SK-N-SH treated with all-trans-retinoic acid at 6 μM for 48 hours (cell line): ENCODE data around the gene MLLT6.

Experiments
- ATAC-seq: fragments of 200-7000 bp; cut with Tn5 transposase; 3 replicates; pipeline ENCODE4 v1.9.1; 2020; ENCODE audit warnings: mild to moderate bottlenecking, moderate library complexity
- ARNTL ChIP-seq: fragments of 450-650 bp; formaldehyde crosslinking; IDR thresholded peaks from 2 replicates; pipeline ENCODE4 v1.5.0; 2020; ENCODE audit warnings: low read depth, mild to moderate bottlenecking, moderate library complexity, borderline replicate concordance
- BACH2 ChIP-seq: fragments of 250-450 bp; sonication (Bioruptor Pico); IDR thresholded peaks from 2 replicates; pipeline ENCODE4 v1.9.0; 2021; ENCODE audit warnings: mild to moderate bottlenecking, borderline replicate concordance
- CREB5 ChIP-seq: fragments of 250-450 bp; sonication (Bioruptor Pico); IDR thresholded peaks from 2 replicates; pipeline ENCODE4 v1.5.1; 2020; ENCODE audit warnings: low read depth, mild to moderate bottlenecking, moderate library complexity
- CSDC2 ChIP-seq: fragments of 250-450 bp; sonication (Bioruptor Pico); IDR thresholded peaks from 2 replicates; pipeline ENCODE4 v1.5.0; 2020; ENCODE audit warnings: mild to moderate bottlenecking, moderate library complexity
- CSRNP3 ChIP-seq: fragments of 250-450 bp; sonication (Bioruptor Pico); IDR thresholded peaks from 2 replicates; pipeline ENCODE4 v1.5.1; 2021; ENCODE audit warnings: mild to moderate bottlenecking, moderate library complexity
- ESRRG ChIP-seq: fragments of 250-450 bp; sonication (Bioruptor Pico); IDR thresholded peaks from 2 replicates; pipeline ENCODE4 v1.6.1; 2021; ENCODE audit warnings: mild to moderate bottlenecking
- GLIS3 ChIP-seq: fragments of 250-450 bp; sonication (Bioruptor Pico); IDR thresholded peaks from 2 replicates; pipeline ENCODE4 v1.5.0; 2020; ENCODE audit warnings: mild to moderate bottlenecking, moderate library complexity
- ISL1 ChIP-seq: fragments of 250-450 bp; sonication (Bioruptor Pico); IDR thresholded peaks from 2 replicates; pipeline ENCODE4 v2.1.2; 2022; ENCODE audit warnings: mild to moderate bottlenecking, moderate library complexity
- OSR1 ChIP-seq: fragments of 250-450 bp; sonication (Bioruptor Pico); IDR thresholded peaks from 2 replicates; pipeline ENCODE4 v1.8.0; 2022; ENCODE audit warnings: moderate library complexity, mild to moderate bottlenecking, inconsistent platforms
- PATZ1 ChIP-seq: fragments of 250-450 bp; sonication (Bioruptor Pico); IDR thresholded peaks from 2 replicates; pipeline ENCODE4 v1.8.0; 2020; ENCODE audit warnings: mild to moderate bottlenecking, moderate library complexity, borderline replicate concordance
- POU6F1 ChIP-seq: fragments of 250-450 bp; sonication (Bioruptor Pico); IDR thresholded peaks from 2 replicates; pipeline ENCODE4 v1.8.0; 2021; ENCODE audit warnings: low read depth, mild to moderate bottlenecking, moderate library complexity, borderline replicate concordance
- RARB ChIP-seq: fragments of 250-450 bp; sonication (Bioruptor Pico); IDR thresholded peaks from 2 replicates; pipeline ENCODE4 v1.8.0; 2021; ENCODE audit warnings: mild to moderate bottlenecking, moderate library complexity
- SNAI2 ChIP-seq: fragments of 250-450 bp; sonication (Bioruptor Pico); IDR thresholded peaks from 2 replicates; pipeline ENCODE4 v1.5.0; 2020; ENCODE audit warnings: mild to moderate bottlenecking, moderate library complexity
- TCF4 ChIP-seq: fragments of 250-450 bp; sonication (Bioruptor Pico); IDR thresholded peaks from 2 replicates; pipeline ENCODE4 v1.8.0; 2021; ENCODE audit warnings: mild to moderate bottlenecking, moderate library complexity, borderline replicate concordance
- TSHZ2 ChIP-seq: fragments of 250-450 bp; sonication (Bioruptor Pico); IDR thresholded peaks from 2 replicates; pipeline ENCODE4 v1.5.0; 2020; ENCODE audit warnings: mild to moderate bottlenecking, moderate library complexity
- ZC3H10 ChIP-seq: fragments of 250-450 bp; sonication (Bioruptor Pico); IDR thresholded peaks from 2 replicates; pipeline ENCODE4 v1.5.1; 2021; ENCODE audit warnings: mild to moderate bottlenecking, moderate library complexity
- ZFP30 ChIP-seq: fragments of 450-650 bp; formaldehyde crosslinking; IDR thresholded peaks from 2 replicates; pipeline ENCODE4 v1.5.0; 2022; ENCODE audit warnings: mild to moderate bottlenecking, moderate library complexity
- ZNF565 ChIP-seq: fragments of 450-650 bp; formaldehyde crosslinking; conservative IDR thresholded peaks from 2 replicates; pipeline ENCODE4 v1.5.0; 2020; ENCODE audit warnings: low read depth, mild to moderate bottlenecking, moderate library complexity
- ZNF70 ChIP-seq: fragments of 450-650 bp; formaldehyde crosslinking; IDR thresholded peaks from 2 replicates; pipeline ENCODE4 v1.5.0; 2020; ENCODE audit warnings: mild to moderate bottlenecking, moderate library complexity
- ZNF8 ChIP-seq: fragments of 450-650 bp; formaldehyde crosslinking; IDR thresholded peaks from 2 replicates; pipeline ENCODE4 v1.5.0; 2020; ENCODE audit warnings: mild to moderate bottlenecking, moderate library complexity

Gene MLLT6

GRCh38 chr17:38740044-38740443, 35.0 kb downstream of the MLLT6 start:
- TF ChIP-seq CSDC2 (no peak), ZNF565 (CRISPR knock-in tag) (no peak), ZFP30 (CRISPR knock-in tag) (no peak), CSRNP3 (CRISPR knock-in tag) (no peak), ESRRG (CRISPR knock-in tag) (no peak), GLIS3 (no peak), TCF4 (CRISPR knock-in tag) (no peak), TSHZ2 (CRISPR knock-in tag) (no peak), OSR1 (CRISPR knock-in tag) (no peak), RARB (no peak), CREB5 (CRISPR knock-in tag) (no peak), SNAI2 (CRISPR knock-in tag) (no peak), ZC3H10 (CRISPR knock-in tag) (no peak), BACH2 (CRISPR knock-in tag) (no peak)
- no peak for ATAC-seq

GRCh38 chr17:38740806-38741205, 35.7 kb downstream of the MLLT6 start:
- ATAC-seq: no peak
- no peak for TF ChIP-seq ZNF70
- no peak for TF ChIP-seq ARNTL (CRISPR knock-in tag)
- no peak for TF ChIP-seq RARB
- no peak for TF ChIP-seq CSRNP3 (CRISPR knock-in tag)
- no peak for TF ChIP-seq ZNF565 (CRISPR knock-in tag)
- TF ChIP-seq ZC3H10 (CRISPR knock-in tag): no peak
- no peak for TF ChIP-seq ZNF8
- no peak for TF ChIP-seq TCF4 (CRISPR knock-in tag)
- no peak for TF ChIP-seq POU6F1
- no peak for TF ChIP-seq SNAI2 (CRISPR knock-in tag)
- TF ChIP-seq ESRRG (CRISPR knock-in tag): no peak
- TF ChIP-seq TSHZ2 (CRISPR knock-in tag): no peak
- no peak for TF ChIP-seq PATZ1 (CRISPR knock-in tag)
- TF ChIP-seq BACH2 (CRISPR knock-in tag): no peak
- TF ChIP-seq CREB5 (CRISPR knock-in tag): no peak
- TF ChIP-seq ISL1 (CRISPR knock-in tag): no peak
- TF ChIP-seq OSR1 (CRISPR knock-in tag): no peak
